Peyer's patch (tissue), 4 donors: ENCODE data around the gene PCSK5.

Source experiments
- POLR2A ChIP-seq, 2 donors: fragments of 450-650 bp; IDR thresholded peaks; one replicate each; pipeline ENCODE4 v1.5.1; 2017; ENCODE audit warnings: antibody characterized with exemption in 2 of 2, mild to moderate bottlenecking in 2 of 2, moderate library complexity in 2 of 2
- TF ChIP-seq, protein P1 (sequence below), 6 experiments: fragments of 450-650 bp in 4 of 6; fragments of 200-600 bp in 2 of 6; sonication (generic) in 1 of 6; IDR thresholded peaks; one replicate each; pipeline ENCODE4 v1.5.1; 2017 to 2019; ENCODE audit warnings: antibody characterized with exemption in 6 of 6, mild to moderate bottlenecking in 3 of 6, moderate library complexity in 1 of 6

DNA sequence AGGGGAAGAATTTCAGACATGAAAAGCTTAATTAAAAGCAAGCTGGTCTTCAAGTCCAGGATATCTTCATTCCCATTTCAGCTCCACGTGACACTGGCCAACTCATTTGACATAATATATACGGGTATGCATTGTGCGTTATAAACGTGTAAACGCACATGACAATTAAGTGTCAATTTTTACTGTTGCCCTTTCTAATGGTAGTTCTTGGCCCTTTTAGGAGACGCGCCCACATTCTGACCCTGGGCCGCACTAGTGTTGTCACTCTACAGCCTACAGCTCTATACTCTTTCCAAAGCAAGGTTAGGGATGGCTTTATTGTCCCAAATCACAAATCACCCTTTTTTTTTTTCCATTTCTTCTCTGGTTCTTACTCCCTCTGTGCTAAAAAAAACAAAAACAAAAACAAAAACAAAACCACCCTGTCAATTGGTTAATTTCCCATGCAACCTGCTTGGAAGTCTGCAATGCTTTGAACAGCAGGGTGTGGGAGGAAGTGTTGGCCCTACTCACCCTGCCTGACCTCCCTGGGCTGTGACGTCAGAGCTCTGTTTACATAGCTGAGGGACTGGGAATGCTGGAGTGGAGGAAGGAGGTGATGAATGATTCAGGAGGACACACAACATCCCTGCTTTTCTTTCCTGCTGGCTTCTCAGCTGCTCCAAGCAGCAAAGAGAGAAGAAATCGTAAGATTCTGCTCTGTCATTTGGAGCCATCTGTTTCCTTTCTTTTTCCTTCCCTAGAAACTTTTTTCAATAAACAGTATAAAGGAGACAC is 484.5 kb downstream of the PCSK5 start:
- TF ChIP-seq, protein P1, sequence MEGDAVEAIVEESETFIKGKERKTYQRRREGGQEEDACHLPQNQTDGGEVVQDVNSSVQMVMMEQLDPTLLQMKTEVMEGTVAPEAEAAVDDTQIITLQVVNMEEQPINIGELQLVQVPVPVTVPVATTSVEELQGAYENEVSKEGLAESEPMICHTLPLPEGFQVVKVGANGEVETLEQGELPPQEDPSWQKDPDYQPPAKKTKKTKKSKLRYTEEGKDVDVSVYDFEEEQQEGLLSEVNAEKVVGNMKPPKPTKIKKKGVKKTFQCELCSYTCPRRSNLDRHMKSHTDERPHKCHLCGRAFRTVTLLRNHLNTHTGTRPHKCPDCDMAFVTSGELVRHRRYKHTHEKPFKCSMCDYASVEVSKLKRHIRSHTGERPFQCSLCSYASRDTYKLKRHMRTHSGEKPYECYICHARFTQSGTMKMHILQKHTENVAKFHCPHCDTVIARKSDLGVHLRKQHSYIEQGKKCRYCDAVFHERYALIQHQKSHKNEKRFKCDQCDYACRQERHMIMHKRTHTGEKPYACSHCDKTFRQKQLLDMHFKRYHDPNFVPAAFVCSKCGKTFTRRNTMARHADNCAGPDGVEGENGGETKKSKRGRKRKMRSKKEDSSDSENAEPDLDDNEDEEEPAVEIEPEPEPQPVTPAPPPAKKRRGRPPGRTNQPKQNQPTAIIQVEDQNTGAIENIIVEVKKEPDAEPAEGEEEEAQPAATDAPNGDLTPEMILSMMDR (IDR thresholded peaks at IDR 0.05) = no peak
- no peak for TF ChIP-seq POLR2A (IDR thresholded peaks at IDR 0.05)
